Right lobe of liver (tissue), 6 donors: ENCODE results near the gene ZFX. TPM values are rescaled to one million over a fixed set of nuclear protein-coding genes. Genes with fewer than 3 reads are reported as not detected.

ENCODE experiments used
- ATAC-seq, 4 donors: fragments of 200-7000 bp; cut with Tn5 transposase; one replicate each; pipeline ENCODE4 v1.9.1; 2020; ENCODE audit warnings: mild to moderate bottlenecking in 4 of 4, moderate library complexity in 4 of 4
- DNase-seq, 3 donors: peaks; one replicate each; pipeline ENCODE4 v3.0.0-alpha.2; 2020
- H3K27ac ChIP-seq, 3 donors: fragments of 200-600 bp; one replicate each; pipeline ENCODE4 v1.8.0; 2022
- H3K27me3 ChIP-seq, 2 donors: fragments of 200-600 bp; one replicate each; pipeline ENCODE4 v1.8.0; 2022
- H3K36me3 ChIP-seq, 4 donors: fragments of 200-600 bp; sonication (generic) in 1 of 4; one replicate each; pipeline versions ENCODE4 v1.5.1 to v1.8.0; 2017 to 2022; ENCODE audit warnings: control low read depth in 1 of 4
- H3K4me1 ChIP-seq, 4 donors: fragments of 200-600 bp; sonication (generic) in 1 of 4; one replicate each; pipeline versions ENCODE4 v1.5.1 to v1.8.0; 2017 to 2022; ENCODE audit warnings: control low read depth in 1 of 4
- H3K4me3 ChIP-seq, 3 donors: fragments of 200-600 bp; one replicate each; pipeline ENCODE4 v1.8.0; 2022
- H3K9me3 ChIP-seq, 4 donors: fragments of 200-600 bp; sonication (generic) in 1 of 4; one replicate each; pipeline versions ENCODE4 v1.5.1 to v1.8.0; 2017 to 2022; ENCODE audit warnings: control low read depth in 1 of 4
- CTCF ChIP-seq, 4 donors: fragments of 200-600 bp in 3 of 4; fragments of 450-650 bp in 1 of 4; IDR thresholded peaks; one replicate each; pipeline versions ENCODE4 v1.5.1 to v1.8.0; 2016 to 2022; ENCODE audit warnings: antibody characterized with exemption in 4 of 4, mild to moderate bottlenecking in 2 of 4
- POLR2A ChIP-seq: fragments of 450-650 bp; IDR thresholded peaks from one replicate; pipeline ENCODE4 v1.6.1; 2017; ENCODE audit warnings: antibody characterized with exemption, mild to moderate bottlenecking
- WGBS: methylation state at CpG from one replicate; pipeline ENCODE4 v1.1.6; 2018; ENCODE audit warnings: low coverage, low lambda C conversion rate; ENCODE audit not compliant: insufficient coverage; ENCODE audit errors: missing lambda C conversion rate; 5-methylcytosine and 5-hydroxymethylcytosine counted together
- intact Hi-C, 2 donors: fragments of 100-400 bp; cut with DNase I; formaldehyde crosslinking; loops; one replicate each; pipeline versions ENCODE4 v1.11.2 to v1.14.1; 2022
- total RNA-seq, 6 experiments: library from RNA; depleted of rRNA in 2 of 6; stranded (reverse); fragments of >200 nt in 2 of 6; fragmentation: NEBNext Ultra II Directional in 3 of 6; extraction: Animal tissue kit (Norgen Biotek cat#: 25700) in 3 of 6; gene quantifications; one replicate each; pipeline versions ENCODE4 v1.1.0 to v1.2.4, GENCODE V29; 2016 to 2023
- donor health status: DM: no; HTN: yes; CAD: no.
- donor health status: DM: no; HTN: no; CAD: no.
- donor health status: DM: no; HTN: no; CAD: no.
- donor health status: DM: no; HTN: yes; CAD: no.
- donor health status: DM: no; HTN: yes; CAD: no.

Gene ZFX
- total RNA-seq, 6 experiments from 2014 or later = 16.4 to 31.7 (median 23.5) TPM

GRCh38 chrX:24169211-24169610 lies 19.7 kb downstream of the ZFX start:
- peak in 2 of 4 donors; percentile 15 to 21 for ATAC-seq

GRCh38 chrX:24173115-24173847 lies 23.8 kb downstream of the ZFX start:
- DNase-seq (no peak), ATAC-seq (no peak)
- 86% methylated on average over 11 of the region's 11 CpGs for WGBS
- no peak for TF ChIP-seq CTCF (IDR thresholded peaks at IDR 0.05)
- no peak for TF ChIP-seq POLR2A
- H3K9me3 ChIP-seq = no peaks in the 10 kb centered on the region
- H3K27ac ChIP-seq = no peak overlapping the region
- H3K27me3 ChIP-seq = no peaks in the 10 kb centered on the region
- intact Hi-C loops = no loop called here
- H3K4me3 ChIP-seq = no peak overlapping the region
- H3K4me1 ChIP-seq = peaks cover 0 to 39% (median under 1%) of the 10 kb centered on the region in 4 donors
- H3K36me3 ChIP-seq = peaks cover 0 to 45% (median 7%) of the 10 kb centered on the region in 4 donors

More at GRCh38 chrX:24169211-24169610, 19.7 kb downstream of the ZFX start:
- TF ChIP-seq CTCF (IDR thresholded peaks at IDR 0.05) (no peak), POLR2A (no peak)
- no peaks in the 10 kb centered on the region for H3K27me3 ChIP-seq
- peaks cover 0 to 72% (median 10%) of the 10 kb centered on the region in 4 donors for H3K4me1 ChIP-seq
- no peak overlapping the region for H3K27ac ChIP-seq
- DNase-seq = no peak
- no peaks in the 10 kb centered on the region for H3K9me3 ChIP-seq
- H3K4me3 ChIP-seq = no peak overlapping the region
- WGBS = 43% methylated on average over 3 of the region's 3 CpGs
- peaks cover 0 to 17% (median 1%) of the 10 kb centered on the region in 4 donors for H3K36me3 ChIP-seq
- intact Hi-C loops = no loop called here

- Histone ChIP-seq H3K9me3 (no peaks in the 10 kb centered on the region), H3K27me3 (no peaks in the 10 kb centered on the region), H3K36me3 (peaks cover 0 to 63% (median 11%) of the 10 kb centered on the region in 4 donors), H3K27ac (no peak overlapping the region), H3K4me1 (peaks cover 0 to 24% (median 1%) of the 10 kb centered on the region in 4 donors), H3K4me3 (no peak overlapping the region)
- intact Hi-C loops = no loop called here
- no peak for DNase-seq
- ATAC-seq = no peak
- 87% methylated on average over 1 of the region's 1 CpG for WGBS
- TF ChIP-seq POLR2A = no peak
- no peak for TF ChIP-seq CTCF (IDR thresholded peaks at IDR 0.05)
These were observed 25.7 kb downstream of the ZFX start for GRCh38 chrX:24175276-24175675.

GRCh38 chrX:24178441-24178840 lies 28.9 kb downstream of the ZFX start:
- Histone ChIP-seq H3K4me1 (peaks cover 0 to 6% (median 3%) of the 10 kb centered on the region in 4 donors), H3K4me3 (no peak overlapping the region), H3K27ac (no peak overlapping the region), H3K36me3 (peaks cover 0 to 61% (median 11%) of the 10 kb centered on the region in 4 donors), H3K9me3 (no peaks in the 10 kb centered on the region), H3K27me3 (no peaks in the 10 kb centered on the region)
- ATAC-seq (no peak), DNase-seq (no peak)
- 100% methylated on average over 4 of the region's 8 CpGs for whole genome bisulfite sequencing
- TF ChIP-seq CTCF (IDR thresholded peaks at IDR 0.05) = no peak
- TF ChIP-seq POLR2A = no peak
- intact Hi-C loops = no loop called here
